T-helper 22 cell (primary cell): ENCODE measurements around the gene PIMREG.

ENCODE experiments used
- DNase-seq: peaks from one replicate; pipeline ENCODE4 v3.0.0-alpha.2; 2020; ENCODE audit warnings: low read depth

PIMREG gene, protein sequence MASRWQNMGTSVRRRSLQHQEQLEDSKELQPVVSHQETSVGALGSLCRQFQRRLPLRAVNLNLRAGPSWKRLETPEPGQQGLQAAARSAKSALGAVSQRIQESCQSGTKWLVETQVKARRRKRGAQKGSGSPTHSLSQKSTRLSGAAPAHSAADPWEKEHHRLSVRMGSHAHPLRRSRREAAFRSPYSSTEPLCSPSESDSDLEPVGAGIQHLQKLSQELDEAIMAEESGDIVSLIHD

DNA sequence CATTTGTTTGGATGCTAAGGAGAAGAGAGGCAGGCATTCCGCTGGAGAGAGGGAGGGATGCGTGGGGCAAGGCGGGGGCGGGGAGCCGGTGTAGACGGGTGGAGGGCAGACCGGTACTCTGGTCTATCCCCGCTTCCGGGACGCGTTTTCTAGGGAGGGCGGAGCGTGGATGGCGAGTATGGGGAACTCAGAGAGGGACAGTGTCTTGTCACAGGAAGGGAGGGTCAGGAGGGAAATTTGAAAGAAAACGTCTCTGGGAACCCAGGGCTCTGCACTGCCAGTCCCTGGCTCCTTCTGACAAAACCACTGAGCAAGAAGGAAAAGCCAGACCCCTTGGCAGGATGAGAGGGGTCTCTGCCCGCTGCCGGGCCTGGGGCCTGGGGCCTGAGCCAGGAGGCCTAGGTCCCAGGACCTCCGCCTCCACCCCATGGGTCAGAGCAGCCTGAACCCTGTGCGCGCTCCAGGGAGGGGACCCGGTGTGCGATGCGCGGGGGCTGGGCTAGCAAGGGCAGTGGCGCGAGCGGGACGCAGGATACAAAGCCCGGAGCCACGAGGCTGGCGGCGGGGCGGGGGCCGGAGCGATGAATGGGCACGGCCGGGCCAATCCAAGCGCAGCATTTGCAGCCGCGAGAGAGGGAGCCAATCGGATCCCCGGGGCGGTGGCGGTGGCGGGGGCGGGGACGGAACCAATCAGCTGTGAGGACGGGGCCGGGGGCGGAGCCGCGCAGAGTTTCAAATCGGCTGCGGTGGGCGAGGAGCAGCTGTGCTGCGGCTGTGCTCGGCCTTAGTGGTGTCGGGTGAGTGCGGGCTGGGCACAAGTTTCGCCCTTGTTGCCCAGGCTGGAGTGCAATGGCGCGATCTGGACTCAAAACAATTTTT lies at the start of gene PIMREG:
Gene PIMREG (plus strand): TSS at position 764 of the 879 bp plus-strand sequence. CDS start 656 bp downstream, outside the sequence.
- peak; percentile 82 for DNase-seq

DNA sequence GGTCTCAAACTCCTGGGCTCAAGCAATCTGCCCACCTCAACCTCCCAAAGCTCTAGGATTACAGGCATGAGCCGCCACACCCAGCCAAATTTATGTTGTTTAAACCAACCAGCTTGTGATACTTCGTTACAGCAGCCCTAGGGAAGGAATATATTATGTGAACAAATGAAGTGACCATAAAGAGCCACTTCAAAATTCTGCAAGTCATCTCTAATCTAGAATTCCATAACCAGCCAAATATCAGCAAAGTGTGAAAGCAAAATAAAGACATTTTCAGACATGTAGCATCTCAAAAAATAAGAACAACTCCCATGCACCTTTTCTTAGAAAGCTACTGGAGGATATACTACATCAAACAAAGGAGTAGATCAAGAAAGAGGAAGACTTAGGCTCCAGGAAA lies 45.3 kb upstream of the PIMREG start:
- no peak for DNase-seq

DNA sequence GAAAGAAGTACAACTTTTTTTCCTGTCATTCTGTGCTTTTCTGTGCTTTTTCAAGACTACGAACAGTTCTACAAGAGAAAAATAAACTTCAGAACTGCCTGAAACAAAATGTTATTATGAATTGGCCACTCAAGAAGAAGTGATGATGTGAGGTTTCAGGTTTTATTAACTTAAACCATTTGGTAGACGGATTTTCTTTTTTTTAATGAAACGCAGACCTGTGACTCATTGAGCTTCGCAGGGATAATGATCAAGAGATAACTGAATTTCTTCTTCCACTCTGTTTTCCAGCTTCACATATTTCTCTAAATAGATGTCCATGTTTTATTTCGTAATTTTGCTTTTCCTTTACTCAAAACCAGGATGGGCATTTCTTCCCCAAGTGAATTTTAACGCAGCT lies 42.0 kb upstream of the PIMREG start:
- DNase-seq, result no peak

DNA sequence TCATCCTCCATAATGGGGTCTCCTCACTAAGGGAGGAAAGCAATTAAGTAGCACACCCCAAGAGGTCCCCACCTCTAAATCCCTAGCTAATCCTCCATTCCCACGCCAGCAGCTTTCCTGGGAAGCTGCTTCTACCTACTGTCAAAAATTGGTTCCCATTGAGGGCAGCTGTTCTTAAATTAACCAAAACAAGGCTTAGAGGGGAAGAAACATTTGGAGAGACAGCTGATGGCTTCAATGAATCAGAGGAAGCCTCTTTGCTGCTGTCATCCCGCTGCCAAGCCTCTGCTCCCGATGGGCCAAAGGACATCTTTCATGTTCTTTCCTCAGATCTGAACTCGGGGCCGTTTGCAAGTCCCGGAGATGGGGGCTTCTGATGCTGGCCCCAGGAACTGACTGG lies 36.0 kb upstream of the PIMREG start:
- no peak for DNase-seq

DNA sequence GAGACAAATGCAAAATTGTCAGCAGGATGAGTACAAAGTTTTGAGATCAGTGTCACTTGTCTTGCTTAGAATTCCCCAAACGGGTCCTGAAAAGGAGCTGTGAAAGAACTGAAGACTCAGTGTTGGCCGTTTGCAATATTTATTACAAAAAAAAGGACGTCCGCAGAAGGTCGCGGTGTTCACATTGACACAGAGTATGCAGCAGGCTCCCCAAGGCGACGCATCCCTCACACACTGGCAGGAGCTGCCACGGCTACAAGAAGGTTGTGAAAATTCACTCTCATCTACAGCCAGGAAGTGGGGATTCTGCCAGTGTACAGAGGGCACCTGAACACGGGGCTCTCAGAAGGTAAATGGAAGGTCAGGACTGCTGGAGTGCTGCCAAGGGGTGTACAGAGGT lies 35.5 kb upstream of the PIMREG start:
- no peak for DNase-seq

DNA sequence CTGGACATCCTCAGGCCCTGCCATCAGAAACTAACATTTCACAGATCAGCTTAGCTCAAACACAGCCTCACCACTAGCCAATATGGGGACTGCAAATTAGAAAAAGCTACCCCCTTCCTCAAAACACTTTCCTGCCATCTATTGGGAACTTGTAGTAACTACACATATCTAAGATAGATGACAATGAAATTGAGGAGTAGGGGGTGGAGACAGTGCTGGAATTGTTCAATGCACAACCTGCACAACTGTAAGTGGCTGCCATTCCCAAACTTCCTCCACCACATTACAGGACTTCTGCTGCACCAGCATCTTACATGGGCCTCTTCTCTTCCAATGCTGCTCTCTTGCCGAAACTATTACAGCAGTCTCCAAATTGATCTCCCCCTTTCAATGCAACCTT lies 31.2 kb upstream of the PIMREG start:
- DNase-seq, result no peak

DNA sequence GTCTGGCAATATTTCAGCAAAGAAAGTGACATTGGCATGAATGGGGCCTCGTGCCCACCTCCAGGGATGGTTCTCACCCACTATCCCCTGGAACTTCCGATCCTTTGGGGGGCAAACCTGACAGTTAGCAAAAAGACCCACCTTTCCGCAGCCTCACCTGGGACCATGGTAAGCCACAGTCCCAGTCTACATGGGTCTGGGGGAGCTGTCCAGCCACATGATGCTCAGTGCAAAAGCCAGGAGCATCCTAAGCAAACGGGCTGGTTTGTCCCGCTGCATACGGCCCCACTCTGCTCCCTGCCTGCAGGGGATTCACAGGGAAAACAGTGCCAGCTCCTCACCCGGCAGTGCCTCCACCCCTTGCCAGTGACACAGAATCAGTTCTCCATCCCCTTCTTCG lies 28.6 kb upstream of the PIMREG start:
- DNase-seq, result no peak

DNA sequence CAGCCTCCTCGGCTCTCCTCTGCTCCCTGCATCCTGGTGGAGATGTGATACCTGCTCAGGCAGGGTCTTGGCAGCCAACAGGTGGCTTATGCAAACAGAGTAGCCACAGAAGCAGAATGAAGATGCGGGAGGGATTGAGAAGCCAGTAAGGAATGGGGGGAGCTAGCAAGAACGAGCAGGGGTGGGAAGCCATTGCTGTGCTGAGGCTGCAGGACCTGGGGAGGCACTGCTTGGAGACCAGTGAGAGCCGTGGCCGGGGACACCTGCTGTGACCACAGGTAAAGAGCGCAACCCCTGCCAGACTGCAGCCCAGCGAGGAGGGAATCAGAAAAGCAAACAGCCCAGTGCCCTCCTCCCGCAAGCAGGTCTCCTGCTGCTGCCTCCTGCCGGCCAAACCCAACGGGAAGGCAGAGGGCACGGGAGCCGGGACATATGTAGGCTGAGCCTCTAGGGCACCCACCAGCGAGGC lies 24.0 kb upstream of the PIMREG start:
- DNase-seq, result no peak

DNA sequence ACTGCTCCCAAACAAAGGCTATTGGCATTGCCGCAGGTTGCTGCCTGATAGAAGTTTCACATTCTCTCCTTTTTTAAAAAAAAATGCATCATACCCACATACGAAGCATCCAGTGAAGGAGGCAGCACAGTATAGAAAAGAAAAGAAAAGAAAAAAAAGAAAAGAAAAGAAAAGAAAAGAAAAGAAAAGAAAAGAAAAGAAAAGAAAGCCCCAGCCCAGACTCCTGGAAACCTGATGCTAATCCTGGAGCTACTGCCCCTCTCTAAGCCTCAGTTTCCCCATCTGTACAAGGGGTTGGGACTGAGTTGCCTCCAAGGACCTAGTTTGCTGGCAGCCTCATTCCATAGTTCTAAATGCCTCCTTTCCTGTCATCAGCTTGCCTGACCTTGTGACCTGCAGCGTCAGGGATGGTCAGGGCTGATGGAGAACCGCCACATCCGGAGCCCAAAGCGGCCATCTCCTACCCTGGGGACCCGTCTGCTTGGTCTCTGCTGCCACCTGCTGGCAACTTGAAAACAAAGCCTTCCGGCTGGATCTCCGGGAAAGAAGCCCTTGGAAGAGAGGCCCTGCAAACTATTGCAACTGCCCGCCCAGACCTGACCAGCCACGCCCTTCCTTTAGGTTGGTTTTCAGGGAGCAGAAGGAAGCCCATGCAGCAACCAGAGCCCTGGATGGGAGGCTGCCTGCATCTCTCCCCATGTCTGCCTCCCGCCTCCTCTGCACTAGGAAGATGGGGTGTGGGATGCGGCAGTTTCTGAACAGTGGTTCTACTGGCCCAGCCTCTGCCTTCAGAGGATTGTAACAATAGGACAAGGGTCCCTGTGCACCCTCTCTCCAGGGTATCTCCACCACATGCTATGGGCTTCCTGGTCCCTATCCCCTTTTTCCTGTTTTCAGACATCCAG lies 22.3 kb upstream of the PIMREG start:
- DNase-seq, result peak; percentile 27

DNA sequence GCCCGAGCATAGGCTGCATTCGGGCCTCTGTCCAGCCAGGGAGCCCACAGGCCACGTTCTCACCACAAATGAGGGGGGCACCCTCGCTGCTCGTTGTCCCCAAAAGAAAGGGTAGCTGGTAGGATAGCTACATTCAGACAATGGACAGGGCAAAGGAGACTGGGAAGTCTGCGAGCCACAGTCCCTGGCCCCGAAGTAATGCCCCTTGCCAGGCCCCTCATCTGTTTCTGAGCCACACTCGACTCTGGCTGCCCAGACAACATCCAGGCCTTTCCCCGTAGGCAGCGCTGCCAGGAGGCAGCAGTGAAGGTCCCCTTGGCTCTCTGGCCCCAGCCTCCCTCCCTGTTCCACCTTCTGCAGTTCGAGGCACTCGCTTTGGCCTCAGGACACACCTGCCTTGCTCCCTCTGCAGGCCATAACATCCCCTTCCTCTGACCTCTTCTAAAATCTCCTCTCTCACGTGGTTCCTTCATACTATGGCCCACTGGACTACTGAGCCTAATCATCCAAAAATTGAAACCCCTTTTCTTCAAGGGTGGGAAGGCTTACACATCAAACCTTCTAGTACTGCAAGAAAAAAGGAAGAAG lies 21.5 kb upstream of the PIMREG start:
- no peak for DNase-seq

DNA sequence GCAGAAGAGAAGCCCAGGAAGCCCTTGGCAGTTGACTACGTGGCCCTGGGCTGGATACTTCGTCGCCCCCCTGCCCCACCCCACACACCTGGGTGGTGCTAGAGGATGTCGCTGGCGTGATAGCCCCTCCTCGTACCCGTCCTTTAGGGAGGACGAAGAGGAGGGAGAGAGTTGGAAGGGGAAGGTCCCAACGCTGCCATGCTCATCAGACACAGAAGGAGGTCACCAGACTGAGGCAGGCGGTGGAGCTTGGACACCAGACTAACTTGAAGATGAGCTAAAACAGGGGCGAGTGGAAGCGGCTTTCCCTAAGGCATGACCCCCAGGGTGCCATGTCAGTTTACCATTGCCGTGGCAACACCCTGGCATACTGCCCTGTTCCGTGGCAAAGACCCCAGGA lies 20.3 kb upstream of the PIMREG start:
- DNase-seq, result no peak

DNA sequence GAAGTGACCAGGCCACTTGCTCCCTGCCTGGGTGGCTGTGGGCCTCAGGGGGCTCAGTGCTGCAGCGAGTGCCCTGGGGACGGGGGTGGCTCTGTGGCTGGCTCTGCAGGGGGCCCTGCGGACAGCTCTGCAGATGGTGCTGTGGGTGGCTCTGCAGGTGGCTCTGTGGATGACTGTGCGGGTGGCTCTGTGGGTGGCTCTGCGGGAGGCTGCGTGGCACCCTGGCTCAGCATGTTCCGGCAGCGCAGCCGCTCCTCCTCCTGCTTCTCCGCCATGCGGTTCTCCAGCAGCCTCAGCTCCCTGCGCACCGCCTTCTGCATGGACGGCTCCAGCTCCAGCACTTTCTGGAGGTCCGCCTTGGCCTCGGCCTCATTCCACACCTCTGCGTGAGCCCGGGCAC lies 18.8 kb upstream of the PIMREG start:
- DNase-seq, result no peak

DNA sequence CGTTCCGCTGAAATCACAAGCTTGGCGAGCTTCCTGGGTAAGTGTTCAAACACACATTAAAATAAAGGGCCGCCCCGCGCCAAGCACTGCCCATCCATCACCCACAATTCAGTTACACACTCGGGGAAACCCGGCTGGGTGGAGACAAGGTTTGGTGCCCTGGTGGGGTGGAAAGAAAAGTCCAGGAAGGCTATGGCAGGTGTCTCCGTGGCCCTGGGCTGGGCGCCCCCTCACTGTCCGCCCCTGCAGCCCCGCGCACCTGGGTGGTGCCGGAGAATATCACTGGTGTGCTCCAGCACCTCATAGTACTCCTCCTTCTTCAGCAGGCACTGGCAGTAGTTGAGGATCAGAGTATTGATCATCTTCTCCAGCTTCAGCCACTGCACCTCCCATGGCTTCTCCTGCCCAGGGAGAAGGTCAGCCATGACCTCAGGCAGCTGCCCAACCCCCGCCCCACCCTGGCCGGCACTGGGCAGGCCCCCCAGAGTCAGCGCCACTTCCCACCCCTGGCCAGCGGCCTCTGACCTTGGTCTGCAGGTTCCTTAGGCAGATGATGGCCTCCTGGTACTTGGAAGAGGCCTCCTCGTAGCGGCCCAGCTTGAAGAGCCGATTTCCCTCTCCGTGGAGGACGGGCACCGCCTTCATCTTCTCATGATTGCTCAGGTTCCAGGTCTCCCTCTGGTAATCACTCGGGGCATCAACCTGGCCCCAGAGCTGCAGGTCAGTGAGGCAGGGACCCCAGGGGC lies 17.7 kb upstream of the PIMREG start:
- no peak for DNase-seq

DNA sequence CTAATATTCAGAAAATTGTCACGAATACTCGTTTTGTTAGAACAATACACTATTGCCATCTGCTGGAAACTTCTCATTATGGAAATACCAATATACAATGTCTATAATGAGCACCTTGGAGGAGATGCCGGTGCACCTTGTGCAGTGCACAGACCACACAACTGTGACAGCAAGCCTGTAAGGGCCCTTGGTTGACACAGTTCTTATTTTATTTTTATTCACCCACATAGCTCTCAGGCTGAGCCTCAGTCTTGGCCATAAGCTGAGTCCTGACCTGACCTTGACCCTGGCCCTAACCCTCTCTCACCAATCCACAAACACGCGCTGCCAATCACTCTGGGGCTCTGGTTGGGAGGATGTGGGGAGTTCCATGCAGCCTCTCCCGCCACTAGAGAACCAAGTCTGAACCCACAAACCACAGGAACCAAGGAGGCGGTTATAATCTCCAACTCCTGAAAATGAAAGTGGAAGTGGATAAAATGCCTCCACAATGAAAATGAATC lies 16.9 kb upstream of the PIMREG start:
- DNase-seq, result no peak

DNA sequence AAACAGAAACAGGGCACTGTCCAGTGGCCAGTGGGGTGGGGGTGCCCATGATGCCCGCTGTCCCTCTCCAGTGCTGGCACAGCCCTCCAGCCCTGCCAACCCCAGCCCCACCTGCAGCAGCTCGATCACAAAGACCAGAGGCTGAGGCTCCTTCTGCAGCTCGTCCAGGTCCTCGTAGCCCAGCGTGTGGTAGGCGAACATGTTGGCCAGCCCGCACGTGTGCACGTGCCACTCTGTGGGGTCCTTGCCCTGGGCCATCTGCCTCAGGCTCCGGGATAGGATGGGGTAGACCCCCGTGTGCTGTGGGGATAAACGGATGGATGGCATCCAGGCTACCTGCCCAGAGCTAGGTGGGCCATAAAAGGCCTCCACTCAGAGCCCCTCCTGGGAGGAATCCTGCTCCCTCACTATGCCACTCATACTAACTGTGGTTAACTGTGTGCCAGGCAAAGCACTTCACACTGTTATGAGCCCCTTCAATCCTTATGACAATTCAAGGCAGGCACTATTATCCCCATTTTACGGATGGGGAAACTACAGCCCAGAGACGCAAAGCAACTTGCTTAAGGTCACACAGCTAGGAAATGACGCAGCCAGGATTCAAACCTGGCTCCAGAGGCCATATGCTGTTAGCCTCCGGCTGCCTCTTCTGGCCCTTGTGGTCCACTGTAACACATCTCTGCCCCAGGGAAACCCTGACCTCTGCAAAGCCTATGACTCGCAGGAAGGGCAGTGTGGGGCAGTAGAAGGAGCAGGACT lies 15.9 kb upstream of the PIMREG start:
- DNase-seq, result no peak

DNA sequence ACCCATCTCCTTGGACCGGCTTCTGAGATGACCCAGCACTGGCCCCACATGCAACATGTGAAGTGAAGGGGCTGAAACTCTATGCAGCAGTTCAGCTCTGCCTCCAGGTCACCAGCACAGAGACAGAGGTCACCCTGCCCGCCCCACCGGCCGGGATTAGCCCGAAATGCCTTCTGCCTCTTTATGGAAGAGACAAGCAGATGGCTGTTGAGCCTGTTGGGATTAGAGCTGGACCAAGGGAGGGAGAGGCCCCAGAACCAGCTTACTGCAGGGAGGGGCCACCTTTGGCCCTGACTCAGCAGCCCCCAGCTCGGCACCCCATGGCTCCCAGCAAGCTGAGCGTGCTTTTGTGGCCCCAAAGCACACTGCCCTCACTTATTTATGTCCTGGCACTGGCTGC lies 15.0 kb upstream of the PIMREG start:
- DNase-seq, result no peak

DNA sequence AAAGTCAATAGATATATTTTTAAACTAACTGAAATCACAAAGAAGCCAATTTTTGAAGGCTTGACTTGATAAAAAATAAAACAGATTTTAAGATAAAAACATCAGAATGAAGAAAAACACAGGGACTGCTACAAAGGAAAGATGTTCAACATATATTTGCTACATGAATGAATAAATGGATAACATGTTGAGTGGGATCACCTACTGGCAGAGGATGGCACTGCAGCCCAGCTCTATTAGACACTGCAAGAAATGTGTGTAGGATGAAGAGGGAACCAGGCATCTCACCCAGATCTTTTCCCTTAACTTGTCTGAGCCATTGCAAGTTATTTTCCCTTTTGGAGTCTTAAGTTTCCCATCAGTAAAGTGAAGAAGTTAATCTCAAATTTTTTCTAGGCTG lies 13.5 kb upstream of the PIMREG start:
- DNase-seq, result no peak

DNA sequence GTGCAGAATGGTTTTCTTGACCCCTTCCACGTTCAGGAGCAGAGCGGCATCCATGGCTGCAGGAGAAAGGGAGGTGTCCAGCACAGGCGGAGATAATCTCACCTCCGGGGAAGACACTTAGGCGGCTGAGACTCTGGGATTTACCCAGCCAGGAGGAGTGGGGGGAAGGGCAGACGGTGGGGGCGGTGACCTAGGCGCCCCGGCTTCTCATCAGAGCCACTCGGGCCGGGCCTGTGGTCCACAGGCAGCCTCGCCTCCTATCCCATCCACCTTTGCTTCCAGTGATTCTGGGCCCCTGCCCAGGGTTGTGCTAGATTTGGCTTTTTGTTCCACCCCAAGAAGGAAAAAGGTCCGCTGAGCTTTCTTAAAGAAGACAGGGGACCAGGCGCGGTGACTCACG lies 9.2 kb upstream of the PIMREG start, which contains the start of gene AIPL1:
Gene AIPL1 (minus strand): TSS at position 71 of the 400 bp plus-strand sequence. CDS start 17 bp downstream, at position 54.
- no peak for DNase-seq

DNA sequence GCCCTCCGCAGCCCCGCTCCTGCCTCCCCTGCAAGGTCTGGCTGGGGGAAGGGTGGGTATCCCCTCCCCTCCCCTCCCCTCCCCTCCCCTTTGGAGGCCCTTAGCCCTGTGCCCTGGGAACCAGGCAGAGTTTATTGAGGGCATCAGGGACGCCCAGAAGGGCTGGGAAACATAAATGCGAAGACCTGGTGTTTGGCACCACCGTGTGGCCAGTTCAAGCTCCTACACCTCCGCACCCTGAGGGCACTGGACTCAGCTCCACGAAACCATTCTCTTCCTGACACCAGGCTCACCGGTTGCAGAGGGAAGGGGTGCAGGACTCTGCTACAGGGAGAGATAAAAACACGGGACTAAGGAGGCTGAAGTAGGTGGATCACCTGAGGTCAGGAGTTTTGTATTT lies 8.3 kb upstream of the PIMREG start:
- DNase-seq, result no peak

DNA sequence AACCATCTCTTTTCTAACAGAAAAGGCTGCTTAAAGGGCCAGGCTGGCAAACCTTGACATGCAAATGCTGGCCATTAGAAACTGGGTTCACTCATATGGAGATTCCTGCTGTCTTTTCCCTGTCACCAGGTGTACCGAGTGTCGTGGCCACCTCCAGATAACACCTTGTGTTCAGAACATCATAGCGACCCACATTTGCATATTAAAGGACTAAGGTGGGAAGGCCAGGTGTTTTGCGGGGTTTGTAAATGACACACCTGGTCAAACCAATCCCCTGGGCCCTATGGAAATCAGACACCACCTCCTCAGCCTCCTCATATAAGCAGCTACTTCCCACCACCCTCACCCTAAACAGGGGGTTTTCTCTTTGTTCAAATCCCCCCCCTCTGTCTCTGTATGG lies 6.8 kb upstream of the PIMREG start:
- no peak for DNase-seq
